Measurements from ENCODE around the gene POLL.
"Not testable (repeated sequence)": the region's sequence is repeated elsewhere in the genome, so short reads cannot be mapped to it uniquely, and the experiment has no call there.

Gene POLL

DNA sequence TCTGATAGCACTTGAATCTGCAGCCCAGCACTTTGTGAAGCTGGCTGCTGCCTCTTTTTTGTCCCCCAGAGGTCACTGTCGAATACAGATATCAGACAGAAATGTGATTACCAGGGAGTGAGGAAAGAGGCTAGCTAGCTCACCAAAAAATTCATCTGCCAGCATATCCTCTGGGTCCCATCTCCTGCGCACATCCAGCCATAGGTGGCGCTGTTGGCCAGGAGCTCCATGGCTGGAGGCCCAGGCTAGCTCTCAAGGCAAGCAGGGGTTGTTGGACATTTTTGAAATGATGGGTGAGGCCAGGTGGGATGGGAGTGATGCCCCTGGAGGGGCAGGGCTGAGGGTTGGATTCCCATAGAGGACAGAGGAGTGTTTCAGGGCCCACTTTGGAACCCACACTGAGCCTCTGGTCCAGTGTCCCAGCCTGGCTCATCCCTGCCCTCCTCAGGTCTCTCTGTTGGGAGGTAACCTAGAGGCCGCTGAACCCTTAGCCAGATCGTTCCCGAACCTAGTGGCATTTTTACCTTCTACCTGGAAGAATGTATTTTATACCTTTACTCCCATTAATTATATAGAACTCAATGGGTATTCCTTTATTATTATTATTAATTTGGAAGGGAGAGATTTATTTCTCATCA, 14.8 kb upstream of the POLL start:
- H3K4me1 ChIP-seq (ENCODE audit: control insufficient read depth, low read depth, low read length): peaks cover 9% of the 10 kb centered on the region
- no peak overlapping the region for H2AK5ac ChIP-seq (ENCODE audit: low read length)
- no peak overlapping the region for H4K5ac ChIP-seq (ENCODE audit: low read length)
- no peak overlapping the region for H3K27ac ChIP-seq (ENCODE audit: low read depth, low read length)
- no peaks in the 10 kb centered on the region for H3K79me2 ChIP-seq (ENCODE audit: control insufficient read depth, insufficient read depth, low read length)
- no peak overlapping the region for H3K18ac ChIP-seq (ENCODE audit: low read length)
- H3K4me3 ChIP-seq (ENCODE audit: low read length): no peak overlapping the region
- H3K56ac ChIP-seq (ENCODE audit: low read length): no peak overlapping the region
- WGBS (ENCODE audit: extremely low coverage, insufficient coverage, low lambda C conversion rate): no CpG with 5 or more reads among the region's 6 CpGs
- no peak overlapping the region for H2BK120ac ChIP-seq (ENCODE audit: low read depth, low read length)
- H3K27me3 ChIP-seq (ENCODE audit: insufficient read depth, low read length, poor library complexity): no peaks in the 10 kb centered on the region
- H2BK15ac ChIP-seq (replicated peaks; ENCODE audit: low read depth): no peak overlapping the region
- peaks cover 2% of the 10 kb centered on the region for H3K79me1 ChIP-seq (ENCODE audit: low read length)
- H3K9ac ChIP-seq (ENCODE audit: low read length): no peak overlapping the region
- H3K4ac ChIP-seq (ENCODE audit: low read depth, low read length): no peak overlapping the region
- H3K23ac ChIP-seq (ENCODE audit: low read length): no peak overlapping the region
- H3K36me3 ChIP-seq (ENCODE audit: control insufficient read depth, insufficient read depth, low read length): no peaks in the 10 kb centered on the region
- H2BK5ac ChIP-seq (ENCODE audit: low read length): no peak overlapping the region
- H4K8ac ChIP-seq (ENCODE audit: low read depth, low read length): no peak overlapping the region
- no peak overlapping the region for H3K4me2 ChIP-seq (ENCODE audit: low read length)
- DNase-seq: peak; percentile 97

DNA sequence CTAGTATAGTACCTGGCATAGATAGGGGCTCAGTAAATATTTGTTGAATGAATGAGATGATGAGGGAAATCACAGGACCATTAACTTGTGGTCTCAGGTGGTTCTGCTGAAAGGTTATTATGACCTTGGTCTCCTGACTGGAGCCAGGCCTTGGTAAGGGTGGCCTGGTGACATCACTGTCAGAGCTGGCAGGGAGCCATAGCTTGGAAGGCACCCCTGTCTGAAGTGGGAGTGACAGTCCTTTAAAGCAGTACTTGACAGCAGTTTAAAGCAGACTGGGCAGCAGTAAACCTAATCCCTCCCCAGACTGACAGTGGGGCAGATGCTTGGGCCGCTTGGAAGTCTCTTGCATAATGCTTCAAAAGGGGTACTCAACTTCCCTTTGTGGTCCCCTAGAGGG, 13.5 kb upstream of the POLL start:
- H2AK5ac ChIP-seq (ENCODE audit: low read length): no peak overlapping the region
- H3K23ac ChIP-seq (ENCODE audit: low read length): no peak overlapping the region
- H3K4me2 ChIP-seq (ENCODE audit: low read length): no peak overlapping the region
- H3K4me3 ChIP-seq (ENCODE audit: low read length): no peak overlapping the region
- H4K8ac ChIP-seq (ENCODE audit: low read depth, low read length): no peak overlapping the region
- peaks cover under 1% of the 10 kb centered on the region for H3K4me1 ChIP-seq (ENCODE audit: control insufficient read depth, low read depth, low read length)
- H3K18ac ChIP-seq (ENCODE audit: low read length): no peak overlapping the region
- no peaks in the 10 kb centered on the region for H3K36me3 ChIP-seq (ENCODE audit: control insufficient read depth, insufficient read depth, low read length)
- H3K27me3 ChIP-seq (ENCODE audit: insufficient read depth, low read length, poor library complexity): no peaks in the 10 kb centered on the region
- H3K27ac ChIP-seq (ENCODE audit: low read depth, low read length): no peak overlapping the region
- no peak overlapping the region for H3K9ac ChIP-seq (ENCODE audit: low read length)
- peaks cover 2% of the 10 kb centered on the region for H3K79me1 ChIP-seq (ENCODE audit: low read length)
- H2BK120ac ChIP-seq (ENCODE audit: low read depth, low read length): no peak overlapping the region
- no peak overlapping the region for H3K4ac ChIP-seq (ENCODE audit: low read depth, low read length)
- H3K56ac ChIP-seq (ENCODE audit: low read length): no peak overlapping the region
- H4K5ac ChIP-seq (ENCODE audit: low read length): no peak overlapping the region
- no peak overlapping the region for H2BK5ac ChIP-seq (ENCODE audit: low read length)
- WGBS (ENCODE audit: extremely low coverage, insufficient coverage, low lambda C conversion rate): no CpG with 5 or more reads among the region's 1 CpG
- DNase-seq: no peak
- H2BK15ac ChIP-seq (replicated peaks; ENCODE audit: low read depth): no peak overlapping the region
- H3K79me2 ChIP-seq (ENCODE audit: control insufficient read depth, insufficient read depth, low read length): no peaks in the 10 kb centered on the region

DNA sequence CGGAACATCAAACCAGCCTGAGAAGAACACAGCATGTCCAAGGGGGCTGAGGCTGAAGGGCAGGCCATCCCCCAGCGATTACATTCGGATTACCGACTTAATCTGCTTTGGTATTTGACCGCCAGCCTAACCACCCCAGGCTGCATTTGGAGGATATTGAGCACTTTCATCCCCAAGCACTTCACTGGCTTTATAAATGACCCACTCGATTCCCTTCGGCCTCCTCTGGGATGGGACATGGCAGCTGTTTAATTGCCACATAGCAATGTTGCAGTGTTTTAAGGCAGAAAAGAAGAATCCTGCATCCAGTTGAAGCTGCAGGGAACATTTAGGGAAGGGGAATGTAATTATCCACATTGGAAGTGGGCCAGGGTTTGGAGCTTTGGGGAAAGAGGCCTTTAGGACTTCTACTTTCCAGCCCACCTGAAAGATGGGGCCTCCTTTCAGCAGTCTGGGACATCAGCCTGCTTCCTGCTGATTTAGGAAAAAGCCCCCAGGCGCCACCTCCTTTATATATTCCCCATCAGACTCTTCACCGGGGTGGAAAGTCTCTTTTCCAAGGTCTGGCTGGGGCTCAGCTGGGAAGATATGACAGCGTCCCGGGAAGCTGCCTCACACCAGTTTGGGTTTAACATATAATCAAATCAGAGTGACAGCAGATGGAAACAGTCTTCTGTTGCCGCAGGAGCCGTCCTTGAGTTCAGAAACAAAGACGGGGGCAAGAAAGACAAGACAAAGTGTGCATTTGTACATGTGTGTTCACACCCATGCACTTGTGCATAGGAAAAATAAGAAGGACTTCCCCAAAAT, 9.2 kb upstream of the POLL start:
- H3K4me1 ChIP-seq (ENCODE audit: control insufficient read depth, low read depth, low read length): no peaks in the 10 kb centered on the region
- WGBS (ENCODE audit: extremely low coverage, insufficient coverage, low lambda C conversion rate): no CpG with 5 or more reads among the region's 14 CpGs

GRCh38 chr10:101595591-101596433, 7.8 kb upstream of the POLL start:
- DNase-seq: no peak
- H4K5ac ChIP-seq (ENCODE audit: low read length): no peak overlapping the region
- H3K4ac ChIP-seq (ENCODE audit: low read depth, low read length): no peak overlapping the region
- WGBS (ENCODE audit: extremely low coverage, insufficient coverage, low lambda C conversion rate): no CpG with 5 or more reads among the region's 13 CpGs
- no peak overlapping the region for H3K4me2 ChIP-seq (ENCODE audit: low read length)
- H3K79me1 ChIP-seq (ENCODE audit: low read length): no peaks in the 10 kb centered on the region
- H3K9ac ChIP-seq (ENCODE audit: low read length): no peak overlapping the region
- no peak overlapping the region for H2BK15ac ChIP-seq (replicated peaks; ENCODE audit: low read depth)
- no peak overlapping the region for H2AK5ac ChIP-seq (ENCODE audit: low read length)
- no peaks in the 10 kb centered on the region for H3K79me2 ChIP-seq (ENCODE audit: control insufficient read depth, insufficient read depth, low read length)
- no peak overlapping the region for H4K8ac ChIP-seq (ENCODE audit: low read depth, low read length)
- H2BK5ac ChIP-seq (ENCODE audit: low read length): no peak overlapping the region
- no peaks in the 10 kb centered on the region for H3K36me3 ChIP-seq (ENCODE audit: control insufficient read depth, insufficient read depth, low read length)
- H3K4me3 ChIP-seq (ENCODE audit: low read length): no peak overlapping the region
- H2BK120ac ChIP-seq (ENCODE audit: low read depth, low read length): no peak overlapping the region
- H3K27me3 ChIP-seq (ENCODE audit: insufficient read depth, low read length, poor library complexity): no peaks in the 10 kb centered on the region
- no peak overlapping the region for H3K56ac ChIP-seq (ENCODE audit: low read length)
- H3K18ac ChIP-seq (ENCODE audit: low read length): no peak overlapping the region
- no peaks in the 10 kb centered on the region for H3K4me1 ChIP-seq (ENCODE audit: control insufficient read depth, low read depth, low read length)
- no peak overlapping the region for H3K23ac ChIP-seq (ENCODE audit: low read length)
- no peak overlapping the region for H3K27ac ChIP-seq (ENCODE audit: low read depth, low read length)

More for the DNA sequence above, 9.2 kb upstream of the POLL start:
- Histone ChIP-seq H2BK5ac (ENCODE audit: low read length) (no peak overlapping the region), H3K36me3 (ENCODE audit: control insufficient read depth, insufficient read depth, low read length) (no peaks in the 10 kb centered on the region), H3K4me2 (ENCODE audit: low read length) (no peak overlapping the region), H3K4me3 (ENCODE audit: low read length) (no peak overlapping the region), H3K27me3 (ENCODE audit: insufficient read depth, low read length, poor library complexity) (no peaks in the 10 kb centered on the region), H2AK5ac (ENCODE audit: low read length) (no peak overlapping the region), H4K5ac (ENCODE audit: low read length) (no peak overlapping the region), H3K23ac (ENCODE audit: low read length) (no peak overlapping the region), H3K56ac (ENCODE audit: low read length) (no peak overlapping the region), H2BK120ac (ENCODE audit: low read depth, low read length) (no peak overlapping the region), H3K9ac (ENCODE audit: low read length) (no peak overlapping the region), H3K79me1 (ENCODE audit: low read length) (no peaks in the 10 kb centered on the region), H3K27ac (ENCODE audit: low read depth, low read length) (peak overlapping the region; percentile 18), H3K18ac (ENCODE audit: low read length) (no peak overlapping the region), H2BK15ac (replicated peaks; ENCODE audit: low read depth) (no peak overlapping the region), H3K79me2 (ENCODE audit: control insufficient read depth, insufficient read depth, low read length) (no peaks in the 10 kb centered on the region), H4K8ac (ENCODE audit: low read depth, low read length) (no peak overlapping the region), H3K4ac (ENCODE audit: low read depth, low read length) (no peak overlapping the region)
- peak; percentile 42 for DNase-seq

DNA sequence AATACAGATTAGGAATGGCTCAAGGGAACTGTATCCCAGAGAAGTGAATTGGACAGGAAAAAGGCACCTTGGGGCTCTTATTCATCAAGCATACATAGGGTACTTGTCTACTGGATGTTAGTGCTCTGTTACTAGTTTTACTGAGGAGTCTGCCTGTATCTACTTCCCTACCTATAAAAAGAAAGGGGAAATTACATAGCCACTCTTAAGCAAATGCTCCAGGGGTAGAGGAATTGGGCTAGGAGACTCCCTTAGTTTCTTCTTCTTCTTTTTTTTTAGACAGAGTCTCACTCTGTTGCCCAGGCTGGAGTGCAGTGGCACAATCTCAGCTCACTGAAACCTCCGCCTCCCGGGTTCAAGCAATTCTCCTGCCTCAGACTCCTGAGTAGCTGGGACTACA, 5.3 kb upstream of the POLL start:
- H4K5ac ChIP-seq (ENCODE audit: low read length); H3K4me1 ChIP-seq (ENCODE audit: control insufficient read depth, low read depth, low read length); H3K79me1 ChIP-seq (ENCODE audit: low read length); H2AK5ac ChIP-seq (ENCODE audit: low read length); H4K8ac ChIP-seq (ENCODE audit: low read depth, low read length); H3K27me3 ChIP-seq (ENCODE audit: insufficient read depth, low read length, poor library complexity); H2BK120ac ChIP-seq (ENCODE audit: low read depth, low read length); H3K4me3 ChIP-seq (ENCODE audit: low read length); H2BK15ac ChIP-seq (replicated peaks; ENCODE audit: low read depth); H3K9ac ChIP-seq (ENCODE audit: low read length); DNase-seq; H3K4me2 ChIP-seq (ENCODE audit: low read length); H2BK5ac ChIP-seq (ENCODE audit: low read length); H3K27ac ChIP-seq (ENCODE audit: low read depth, low read length); H3K4ac ChIP-seq (ENCODE audit: low read depth, low read length); H3K79me2 ChIP-seq (ENCODE audit: control insufficient read depth, insufficient read depth, low read length); H3K18ac ChIP-seq (ENCODE audit: low read length); H3K56ac ChIP-seq (ENCODE audit: low read length); H3K23ac ChIP-seq (ENCODE audit: low read length); H3K36me3 ChIP-seq (ENCODE audit: control insufficient read depth, insufficient read depth, low read length): not testable (repeated sequence)
- WGBS (ENCODE audit: extremely low coverage, insufficient coverage, low lambda C conversion rate): no CpG with 5 or more reads among the region's 2 CpGs

All from mesendoderm (in vitro differentiated cells).